Measurements from ENCODE around the gene DRD3.

The DRD3 gene

GRCh38 chr3:114115143-114115542 lies 63.7 kb downstream of the DRD3 start:
- DNase-seq: no peak

- no peak for DNase-seq
Observed at GRCh38 chr3:114114719-114115118, 64.1 kb downstream of the DRD3 start.

GRCh38 chr3:114112696-114113095 lies 66.2 kb downstream of the DRD3 start:
- no peak for DNase-seq

- DNase-seq: peak; percentile 35 to 65 (median 59)
Observed at GRCh38 chr3:114111060-114111770, 67.6 kb downstream of the DRD3 start.

- peak in 2 of 3 donors; percentile 10 to 24 for DNase-seq
Observed at GRCh38 chr3:114110439-114110838, 68.4 kb downstream of the DRD3 start.

GRCh38 chr3:114108137-114108536 lies 70.7 kb downstream of the DRD3 start:
- DNase-seq: peak in 2 of 3 donors; percentile 19 to 30

- no peak for DNase-seq
Observed at GRCh38 chr3:114104414-114104813, 74.4 kb downstream of the DRD3 start.

GRCh38 chr3:114103858-114104257 lies 75.0 kb downstream of the DRD3 start:
- DNase-seq: no peak

GRCh38 chr3:114103181-114103580 lies 75.7 kb downstream of the DRD3 start:
- DNase-seq: no peak

- no peak for DNase-seq
Observed at GRCh38 chr3:114101101-114101500, 77.8 kb downstream of the DRD3 start.

GRCh38 chr3:114095796-114096195 lies 83.1 kb downstream of the DRD3 start:
- no peak for DNase-seq

GRCh38 chr3:114093596-114093995 lies 85.3 kb downstream of the DRD3 start:
- peak in 2 of 3 donors; percentile 17 to 23 for DNase-seq

- DNase-seq: no peak
Observed at GRCh38 chr3:114093016-114093380, 85.9 kb downstream of the DRD3 start.

GRCh38 chr3:114092151-114093015 lies 86.5 kb downstream of the DRD3 start:
- DNase-seq: peak; percentile 2 to 33 (median 20)

- no peak for DNase-seq
Observed at GRCh38 chr3:114089675-114090074, 89.2 kb downstream of the DRD3 start.

- DNase-seq: no peak
Observed at GRCh38 chr3:114086356-114086755, 92.5 kb downstream of the DRD3 start.

GRCh38 chr3:114083112-114083511 lies 95.7 kb downstream of the DRD3 start:
- DNase-seq: no peak

GRCh38 chr3:114081037-114081436 lies 97.8 kb downstream of the DRD3 start:
- DNase-seq: no peak

- DNase-seq: no peak
Observed at GRCh38 chr3:114080201-114080600, 98.7 kb downstream of the DRD3 start.

- no peak for DNase-seq
Observed at GRCh38 chr3:114079761-114080160, 99.1 kb downstream of the DRD3 start.

GRCh38 chr3:114078126-114078525 lies 100.7 kb downstream of the DRD3 start:
- DNase-seq: no peak
